Caco-2 (cell line): ENCODE data around the gene HHAT. TPM values are rescaled to one million over a fixed set of nuclear protein-coding genes. Genes with fewer than 3 reads are reported as not detected.

Experiments used
- BruUV-seq: library from RNA; stranded (reverse); fragments of 400-500 nt; replicated peaks from 2 replicates; lab custom pipeline; 2021; lab: Mats Ljungman, UMichigan
- CTCF ChIA-PET: fragments of 300-600 bp; sonication (Branson Sonifier 250); formaldehyde crosslinking; loops from one replicate; lab custom pipeline; 2022; ENCODE audit warnings: antibody characterized with exemption; lab: Charles Lee
- POLR2A ChIA-PET: fragments of 300-600 bp; sonication (Branson Sonifier 250); formaldehyde crosslinking; loops from one replicate; lab custom pipeline; 2022; ENCODE audit warnings: antibody characterized with exemption; lab: Charles Lee
- DNase-seq, 2 experiments: peaks; one replicate each; pipeline versions ENCODE4 v3.0.0 to v3.0.0-alpha.2; 2020 to 2022
- H3K27me3 ChIP-seq: replicated peaks from 2 replicates; pipeline ENCODE4 v1.6.0; 2011; ENCODE audit warnings: low read length; ENCODE audit not compliant: control insufficient read depth, insufficient read depth
- H3K36me3 ChIP-seq: 2 replicates; pipeline ENCODE4 v1.5.1; 2011; ENCODE audit warnings: low read length; ENCODE audit not compliant: control insufficient read depth, insufficient read depth
- H3K4me1 ChIP-seq: fragments of 250-450 bp; sonication (Bioruptor Pico); 2 replicates; pipeline ENCODE4 v1.5.1; 2020; ENCODE audit warnings: mild to moderate bottlenecking
- H3K4me3 ChIP-seq: 2 replicates; pipeline ENCODE4 v1.5.1; 2011; ENCODE audit warnings: low read depth, mild to moderate bottlenecking, control low read depth, low read length
- H3K9me3 ChIP-seq: fragments of 250-450 bp; sonication (Bioruptor Pico); 2 replicates; pipeline ENCODE4 v1.5.1; 2020; ENCODE audit warnings: mild to moderate bottlenecking, moderate library complexity
- H3K27ac Mint-ChIP-seq: one replicate; pipeline ENCODE4 v1.8.0; 2022; ENCODE audit warnings: mixed read lengths; ENCODE audit not compliant: unreplicated experiment
- H3K27me3 Mint-ChIP-seq: one replicate; pipeline ENCODE4 v1.8.0; 2022; ENCODE audit warnings: mixed read lengths; ENCODE audit not compliant: insufficient read depth, unreplicated experiment
- H3K36me3 Mint-ChIP-seq: one replicate; pipeline ENCODE4 v1.8.0; 2022; ENCODE audit warnings: mild to moderate bottlenecking, mixed read lengths; ENCODE audit not compliant: insufficient read depth, unreplicated experiment
- H3K4me1 Mint-ChIP-seq: one replicate; pipeline ENCODE4 v1.8.0; 2022; ENCODE audit warnings: low read depth, mixed read lengths; ENCODE audit not compliant: unreplicated experiment
- H3K4me3 Mint-ChIP-seq: one replicate; pipeline ENCODE4 v1.8.0; 2022; ENCODE audit warnings: mild to moderate bottlenecking, moderate library complexity, mixed read lengths; ENCODE audit not compliant: unreplicated experiment
- H3K9me3 Mint-ChIP-seq: one replicate; pipeline ENCODE4 v1.8.0; 2022; ENCODE audit warnings: mixed read lengths; ENCODE audit not compliant: unreplicated experiment
- CTCF ChIP-seq, 2 experiments: fragments of 200-600 bp in 1 of 2; IDR thresholded peaks; 1 replicate in 1 of 2; 2 replicates in 1 of 2; pipeline versions ENCODE4 v1.5.1 to v1.8.0; 2011 to 2022; ENCODE audit warnings: antibody characterized with exemption in 1 of 2, control low read depth in 1 of 2, inconsistent platforms in 1 of 2, low read depth in 1 of 2, low read length in 1 of 2, mild to moderate bottlenecking in 1 of 2, moderate library complexity in 1 of 2; ENCODE audit not compliant: insufficient read depth in 1 of 2, severe bottlenecking in 1 of 2, unreplicated experiment in 1 of 2
- intact Hi-C: fragments of 100-400 bp; cut with micrococcal nuclease; formaldehyde crosslinking; loops from one replicate; pipeline ENCODE4 v1.10.0; 2022; ENCODE audit not compliant: unreplicated experiment
- total RNA-seq: library from RNA; stranded (reverse); gene quantifications from 2 replicates; pipeline ENCODE4 v1.2.3, GENCODE V29; 2022

HHAT gene
- total RNA-seq, 1 experiment from 2014 or later, result 3.9 TPM

- Mint-ChIP-seq H3K4me1 (peaks cover 5% of the 10 kb centered on the region), H3K36me3 (no peaks in the 10 kb centered on the region), H3K27me3 (peaks cover 9% of the 10 kb centered on the region), H3K4me3 (no peak overlapping the region), H3K9me3 (no peaks in the 10 kb centered on the region), H3K27ac (no peak overlapping the region)
- POLR2A ChIA-PET, result no interaction called here
- intact Hi-C loops, result no loop called here
- no peak for TF ChIP-seq CTCF (IDR thresholded peaks at IDR 0.05; ENCODE audit: insufficient read depth in 1 of 2, low read depth in 1 of 2, low read length in 1 of 2, severe bottlenecking in 1 of 2, unreplicated experiment in 1 of 2)
- Histone ChIP-seq H3K36me3 (no peaks in the 10 kb centered on the region), H3K27me3 (no peaks in the 10 kb centered on the region), H3K4me3 (no peak overlapping the region), H3K4me1 (no peaks in the 10 kb centered on the region), H3K9me3 (no peaks in the 10 kb centered on the region)
- DNase-seq, result no peak
- CTCF ChIA-PET, result no interaction called here
- no TSS peak for BruUV-seq
Observed at GRCh38 chr1:210496063-210496462, 167.4 kb downstream of the HHAT start.

GRCh38 chr1:210499956-210500355, 171.3 kb downstream of the HHAT start:
- H3K27ac Mint-ChIP-seq, result no peak overlapping the region
- POLR2A ChIA-PET, result no interaction called here
- no peaks in the 10 kb centered on the region for H3K4me1 ChIP-seq
- no peak for TF ChIP-seq CTCF (IDR thresholded peaks at IDR 0.05; ENCODE audit: insufficient read depth in 1 of 2, low read depth in 1 of 2, low read length in 1 of 2, severe bottlenecking in 1 of 2, unreplicated experiment in 1 of 2)
- intact Hi-C loops, result no loop called here
- no peak overlapping the region for H3K4me3 Mint-ChIP-seq
- peaks cover 7% of the 10 kb centered on the region for H3K4me1 Mint-ChIP-seq
- no peaks in the 10 kb centered on the region; the same call in 1 of the 2 replicates for H3K27me3 ChIP-seq
- no peaks in the 10 kb centered on the region for H3K9me3 Mint-ChIP-seq
- no peaks in the 10 kb centered on the region for H3K9me3 ChIP-seq
- BruUV-seq, result no TSS peak
- no peaks in the 10 kb centered on the region for H3K27me3 Mint-ChIP-seq
- CTCF ChIA-PET, result no interaction called here
- H3K36me3 ChIP-seq, result no peaks in the 10 kb centered on the region
- no peak for DNase-seq
- no peaks in the 10 kb centered on the region for H3K36me3 Mint-ChIP-seq
- H3K4me3 ChIP-seq, result no peak overlapping the region

GRCh38 chr1:210500831-210501230, 172.1 kb downstream of the HHAT start:
- H3K27ac Mint-ChIP-seq, result no peak overlapping the region
- Histone ChIP-seq H3K36me3 (no peaks in the 10 kb centered on the region), H3K4me3 (no peak overlapping the region), H3K9me3 (no peaks in the 10 kb centered on the region), H3K27me3 (no peaks in the 10 kb centered on the region; the same call in 1 of the 2 replicates), H3K4me1 (no peaks in the 10 kb centered on the region)
- intact Hi-C loops, result no loop called here
- peaks cover 7% of the 10 kb centered on the region for H3K4me1 Mint-ChIP-seq
- POLR2A ChIA-PET, result no interaction called here
- CTCF ChIA-PET, result no interaction called here
- H3K4me3 Mint-ChIP-seq, result no peak overlapping the region
- no peaks in the 10 kb centered on the region for H3K36me3 Mint-ChIP-seq
- BruUV-seq, result no TSS peak
- peak in 1 of 2 experiments; percentile 33 for DNase-seq
- TF ChIP-seq CTCF (IDR thresholded peaks at IDR 0.05; ENCODE audit: insufficient read depth in 1 of 2, low read depth in 1 of 2, low read length in 1 of 2, severe bottlenecking in 1 of 2, unreplicated experiment in 1 of 2), result no peak
- H3K9me3 Mint-ChIP-seq, result no peaks in the 10 kb centered on the region
- no peaks in the 10 kb centered on the region for H3K27me3 Mint-ChIP-seq
